Stimulated activated CD4-positive, alpha-beta T cell treated with anti-CD3 and anti-CD28 coated beads, Interleukin-1b, Interleukin-23, amount 100 ng/mL, for 1 hour (primary cell): ENCODE data around the gene GSTA2.
"Not testable (repeated sequence)": the region's sequence is repeated elsewhere in the genome, so short reads cannot be mapped to it uniquely, and the experiment has no call there.

Experiments
- DNase-seq, 2 donors: peaks; one replicate each; pipeline ENCODE4 v3.0.0-alpha.2; 2020; ENCODE audit warnings: low read depth in 2 of 2

GSTA2 gene

DNA sequence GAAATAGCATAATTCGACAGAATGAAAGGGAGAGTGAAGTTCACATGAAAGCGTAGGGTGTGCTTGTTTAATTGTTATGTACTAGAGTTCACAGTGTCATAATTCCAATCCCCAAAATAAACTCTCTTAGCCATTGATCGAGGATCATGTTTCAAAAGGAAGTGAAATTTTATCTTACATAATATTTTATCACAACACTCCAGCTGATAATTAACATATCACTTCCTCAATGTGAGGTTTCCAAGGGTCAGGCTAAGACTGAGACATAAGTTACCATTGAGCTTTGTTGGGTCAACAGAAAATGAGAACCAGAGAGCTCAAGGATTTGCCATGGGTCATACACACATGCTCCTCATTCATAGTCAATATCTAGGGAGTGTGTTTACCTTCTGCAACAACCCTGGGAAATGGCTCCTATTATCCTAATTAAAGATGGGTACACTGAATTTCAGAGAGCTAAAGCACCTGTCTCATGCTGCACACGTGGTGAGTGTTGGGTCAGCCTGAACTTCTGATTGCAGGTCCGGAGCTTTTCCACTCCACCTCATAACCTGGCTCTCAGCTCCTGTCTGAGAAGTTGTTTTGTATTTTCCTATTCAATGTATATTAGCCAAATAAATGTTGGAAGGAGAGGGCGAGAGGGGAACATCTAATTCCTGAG lies 3.0 kb downstream of the GSTA2 start:
- no peak for DNase-seq

DNA sequence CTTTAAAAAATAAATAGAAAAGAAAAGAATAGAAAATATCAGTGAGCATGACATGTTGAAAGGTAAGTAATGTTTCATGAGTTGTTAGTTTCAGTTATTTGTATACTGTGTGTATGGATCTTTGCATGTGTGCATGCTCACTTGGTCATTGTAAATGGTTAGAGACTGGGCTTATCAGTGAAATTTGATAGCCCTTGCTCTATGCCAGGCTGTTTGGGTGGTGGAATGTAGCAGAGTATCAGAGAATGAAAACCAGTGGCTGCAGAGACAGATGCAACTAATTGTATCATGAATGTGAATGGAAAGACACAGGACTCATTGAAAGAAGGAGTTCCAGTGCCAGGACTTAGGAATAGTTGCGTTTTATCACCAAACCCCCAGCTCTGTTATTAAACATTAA lies 4.2 kb downstream of the GSTA2 start:
- DNase-seq: no peak

DNA sequence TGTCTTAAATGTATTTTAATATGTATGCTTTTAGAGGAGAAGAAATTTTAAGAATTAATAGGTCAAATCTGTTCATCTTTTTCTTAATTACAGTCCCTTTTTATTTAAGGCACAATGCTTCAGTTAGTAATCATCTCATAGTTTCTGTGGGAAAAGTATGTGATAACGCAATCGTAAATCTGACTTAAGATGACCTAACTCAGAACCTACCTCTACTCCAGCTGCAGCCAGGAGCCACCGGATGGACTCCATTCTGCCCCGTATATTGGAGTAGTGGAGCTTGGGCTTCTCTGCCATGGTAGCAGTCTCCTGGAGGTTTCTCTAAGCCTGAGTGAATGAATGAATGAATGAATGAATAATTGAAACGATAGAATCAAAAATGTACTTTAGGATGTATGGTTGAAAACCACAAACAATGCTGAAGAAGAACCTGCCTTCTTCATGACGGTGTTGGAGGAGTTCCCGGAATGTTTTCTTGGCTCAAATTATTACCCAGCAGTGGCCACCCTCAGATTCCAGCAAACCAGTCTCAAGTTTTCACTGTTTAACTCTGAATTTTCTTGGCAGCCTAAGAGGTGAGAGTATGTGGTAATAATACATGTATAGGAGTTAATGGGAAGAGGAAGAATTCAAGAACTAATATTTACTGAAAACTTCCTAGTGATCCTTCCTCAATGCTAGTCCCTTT lies 5.5 kb downstream of the GSTA2 start:
- not testable (repeated sequence) for DNase-seq

DNA sequence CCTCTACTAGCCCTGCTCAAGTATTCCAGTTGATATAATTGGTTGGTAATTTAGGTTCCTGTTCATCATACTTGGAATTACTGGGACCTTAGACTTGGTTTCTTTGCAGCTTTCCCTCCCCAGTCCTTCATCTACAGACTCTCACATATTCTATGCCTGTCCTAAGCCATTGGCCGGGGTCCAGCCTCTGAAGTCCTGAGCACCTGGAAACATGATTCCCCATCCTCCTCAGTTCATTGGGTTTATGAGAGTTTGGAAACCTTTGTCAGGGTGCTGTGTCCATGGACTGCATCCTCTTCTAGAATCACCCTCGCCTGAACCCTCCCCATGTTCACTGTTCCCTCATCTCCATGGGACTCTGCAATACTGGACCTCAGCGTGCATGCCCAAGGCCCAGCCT lies 8.8 kb downstream of the GSTA2 start:
- no peak for DNase-seq

- not testable (repeated sequence) for DNase-seq
These were observed 10.1 kb downstream of the GSTA2 start for GRCh38 chr6:52753137-52753536.

- DNase-seq: no peak
These were observed 11.0 kb downstream of the GSTA2 start for GRCh38 chr6:52752310-52752709.

GRCh38 chr6:52749556-52750152 lies 13.6 kb downstream of the GSTA2 start:
- DNase-seq: no peak

- DNase-seq: not testable (repeated sequence)
These were observed 16.0 kb downstream of the GSTA2 start for GRCh38 chr6:52747301-52747700.

DNA sequence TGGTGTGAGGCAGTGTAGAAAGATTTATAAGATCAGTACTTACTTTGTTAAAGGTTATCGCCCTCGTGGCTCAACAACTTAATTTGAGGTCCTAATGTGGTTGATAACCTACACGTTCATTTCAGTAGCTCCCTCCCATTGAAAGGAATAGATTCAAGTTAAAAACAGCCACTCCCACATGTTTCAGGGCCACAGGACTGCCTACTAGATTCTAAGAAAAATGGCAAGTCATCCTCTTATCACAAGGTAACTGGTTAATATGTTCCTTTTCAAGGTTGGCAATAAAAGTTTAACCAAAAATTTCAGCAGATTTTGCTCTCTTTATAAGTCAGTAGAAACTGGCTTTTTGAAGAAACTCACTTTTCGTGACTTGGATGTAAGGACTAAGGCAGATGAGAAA lies 17.1 kb downstream of the GSTA2 start:
- no peak for DNase-seq

DNA sequence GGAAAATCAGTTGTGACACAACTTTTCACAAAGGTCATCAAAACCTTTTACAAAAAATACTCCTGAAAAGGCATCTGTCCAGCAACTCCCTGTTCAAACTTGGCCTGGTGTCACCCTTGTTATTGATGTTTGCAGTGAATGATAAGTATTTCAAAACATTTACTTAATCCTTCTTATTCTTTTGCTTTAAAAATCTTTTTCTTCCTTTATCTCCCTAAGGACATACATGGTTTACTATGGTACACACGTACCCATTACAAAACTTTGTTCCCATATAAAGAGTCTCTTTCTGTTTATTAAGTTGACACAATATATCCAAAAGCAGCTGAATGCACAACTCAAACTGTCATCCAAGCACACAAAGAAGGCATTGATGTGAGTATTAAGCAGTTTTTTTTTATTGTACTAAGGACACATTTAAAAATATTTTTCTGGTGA lies 17.5 kb downstream of the GSTA2 start:
- no peak for DNase-seq

GRCh38 chr6:52741872-52742271 lies 21.4 kb downstream of the GSTA2 start:
- no peak for DNase-seq

- DNase-seq: no peak
These were observed 23.6 kb downstream of the GSTA2 start for GRCh38 chr6:52739627-52740026.

DNA sequence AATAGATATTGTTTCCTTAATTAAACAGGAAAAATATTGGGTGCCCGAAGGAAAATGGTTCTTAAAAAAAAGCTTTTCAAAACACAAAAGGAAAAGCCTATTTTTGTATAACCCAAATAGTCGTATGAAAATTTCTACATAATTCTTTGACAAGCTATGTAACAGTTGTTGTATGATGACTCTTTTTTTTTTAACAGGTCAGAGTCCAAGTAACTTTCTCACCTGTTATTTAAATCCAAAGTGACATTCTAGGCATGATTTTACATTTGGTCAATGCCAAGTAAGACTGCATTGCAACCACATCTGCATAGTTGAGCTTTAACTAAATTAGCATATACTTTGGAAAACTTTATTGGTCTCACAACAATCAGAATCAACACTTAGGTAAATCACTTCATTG lies 24.1 kb downstream of the GSTA2 start:
- no peak for DNase-seq

GRCh38 chr6:52736145-52736544 lies 27.1 kb downstream of the GSTA2 start:
- DNase-seq: no peak

DNA sequence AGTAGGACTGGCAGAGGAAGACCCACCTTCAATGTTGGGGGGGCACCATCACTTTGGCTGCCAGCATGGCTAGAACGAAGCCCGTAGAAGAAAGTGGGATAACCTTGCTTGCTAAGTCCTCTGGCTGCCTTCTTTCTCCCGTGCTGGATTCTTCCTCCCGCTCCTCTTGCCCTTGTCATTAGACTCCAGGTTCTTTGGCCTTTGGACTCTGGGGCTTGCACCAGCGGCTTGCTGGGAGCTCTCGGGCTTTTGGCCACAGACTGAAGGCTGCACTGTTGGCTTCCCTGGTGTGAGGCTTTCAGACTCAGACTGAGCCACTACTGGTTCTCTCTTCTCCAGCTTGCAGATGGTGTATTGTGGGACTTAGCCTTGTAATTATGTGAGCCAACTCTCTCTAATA lies 28.2 kb downstream of the GSTA2 start:
- DNase-seq: no peak

DNA sequence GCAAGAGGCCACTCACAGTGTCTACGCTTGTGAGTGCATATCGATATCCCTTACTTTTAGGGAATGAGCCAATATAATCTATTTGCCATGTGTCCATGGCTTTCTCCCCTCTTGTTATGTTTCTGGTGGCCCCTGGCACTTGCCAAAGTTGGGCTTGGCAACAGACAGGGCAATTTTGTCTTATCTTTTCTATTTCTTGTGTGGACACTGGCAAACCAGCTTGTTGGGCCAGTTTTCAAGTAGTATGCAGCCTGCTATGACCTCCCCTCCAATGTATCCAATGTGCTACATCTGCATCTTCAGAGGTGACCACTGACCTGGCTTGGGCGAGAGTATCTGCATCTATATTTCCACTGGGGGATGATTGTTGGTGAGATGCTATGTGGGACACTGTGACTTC lies 29.2 kb downstream of the GSTA2 start:
- no peak for DNase-seq

GRCh38 chr6:52733172-52733571 lies 30.1 kb downstream of the GSTA2 start:
- no peak for DNase-seq

- DNase-seq: no peak
These were observed 31.6 kb downstream of the GSTA2 start for GRCh38 chr6:52731719-52732118.

GRCh38 chr6:52729576-52729975 lies 33.7 kb downstream of the GSTA2 start:
- DNase-seq: no peak

DNA sequence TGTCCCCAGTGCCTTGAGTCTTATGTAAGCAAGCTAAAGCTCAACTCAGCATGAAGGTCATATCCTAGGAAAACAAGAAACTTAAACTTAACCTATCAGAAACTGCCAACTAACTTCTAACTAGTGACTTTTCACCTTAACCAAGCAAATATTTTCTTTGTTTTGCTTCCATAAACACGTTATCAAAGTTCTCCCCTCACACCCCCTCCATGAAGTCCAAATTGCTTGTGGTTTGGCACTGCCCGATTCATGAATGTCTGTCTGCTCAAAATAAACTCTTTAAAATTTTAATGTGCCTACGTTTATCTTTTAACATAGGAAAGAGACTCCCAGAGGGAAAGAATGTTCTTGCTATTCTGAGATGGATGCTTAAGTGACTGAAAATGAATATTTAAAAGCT lies 34.9 kb downstream of the GSTA2 start:
- no peak for DNase-seq

DNA sequence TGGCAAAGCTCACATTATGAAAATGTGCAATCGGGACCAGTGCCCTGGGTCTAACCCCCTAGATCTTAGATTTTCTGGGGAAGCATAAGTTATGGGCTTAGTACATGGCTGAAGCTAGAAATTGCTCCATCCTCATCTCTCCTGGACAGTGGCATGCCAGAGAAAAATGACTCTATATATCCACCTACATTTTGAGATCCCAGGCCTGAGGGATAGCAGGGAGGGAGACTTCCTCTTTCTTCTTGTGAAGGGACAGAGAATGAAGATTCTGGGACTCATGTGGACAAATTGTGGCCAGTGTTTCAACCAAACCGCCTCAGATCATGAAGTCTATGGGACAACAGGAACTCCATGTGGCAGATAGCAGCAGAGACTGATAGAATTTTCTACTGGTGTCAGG lies 35.4 kb downstream of the GSTA2 start:
- DNase-seq: no peak

DNA sequence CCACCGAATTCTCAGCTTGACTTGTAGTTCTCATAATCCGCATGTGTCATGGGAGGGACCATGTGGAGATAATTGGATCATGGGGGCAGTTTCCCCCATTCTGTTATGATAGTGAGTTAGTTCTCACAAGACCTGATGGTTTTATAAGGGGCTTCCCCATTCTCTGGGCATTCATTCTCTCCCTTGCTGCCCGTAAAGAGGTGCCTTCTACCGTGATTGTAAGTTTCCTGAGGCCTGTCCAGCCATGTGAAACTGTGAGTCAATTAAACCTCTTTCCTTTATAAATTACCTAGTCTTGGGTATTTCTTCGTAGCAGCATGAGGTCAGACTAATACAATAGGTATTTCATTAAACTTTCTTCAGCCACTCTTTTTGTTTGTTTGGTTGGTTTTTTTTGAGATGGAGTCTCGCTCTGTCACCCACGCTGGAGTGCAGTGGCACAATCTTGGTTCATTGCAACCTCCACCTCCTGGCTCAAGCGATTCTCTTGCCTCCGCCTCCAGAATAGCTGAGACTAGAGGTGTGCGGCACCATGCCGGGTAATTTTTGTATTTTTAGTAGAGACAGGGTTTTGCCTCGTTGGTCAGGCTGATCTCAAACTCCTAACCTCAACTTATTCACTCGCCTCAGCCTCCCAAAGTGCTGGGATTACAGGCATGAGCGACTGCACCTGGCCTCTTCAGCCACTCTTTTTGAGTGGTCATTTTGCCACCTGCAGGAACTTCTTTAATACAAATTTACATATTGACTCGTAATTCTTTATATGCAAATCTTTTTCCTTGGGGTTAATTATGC lies 36.3 kb downstream of the GSTA2 start:
- no peak for DNase-seq

DNA sequence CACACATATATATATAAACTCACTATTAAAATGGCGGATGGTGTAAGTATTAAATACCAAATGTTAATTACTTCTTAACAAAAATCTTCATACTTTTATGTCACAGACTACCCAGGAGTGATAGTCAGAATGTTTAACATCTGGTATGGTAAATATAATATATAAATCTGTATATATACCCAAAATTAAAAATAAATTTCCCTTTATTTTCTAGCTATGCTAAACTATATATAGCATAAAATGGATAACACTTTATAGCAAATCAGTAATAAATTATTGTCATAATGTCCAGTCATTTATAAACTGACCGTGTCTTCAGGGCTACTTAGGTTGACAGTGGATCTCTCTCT lies 37.1 kb downstream of the GSTA2 start:
- DNase-seq: no peak
